Endothelial cell of umbilical vein (primary cell): ENCODE measurements around the gene CLCA1.

Experiments used
- CTCF ChIP-seq, 2 donors: IDR thresholded peaks; 1 replicate in 1 of 2; 2 replicates in 1 of 2; pipeline ENCODE4 v1.5.1; 2011; ENCODE audit warnings: low read length in 2 of 2, mild to moderate bottlenecking in 2 of 2, moderate library complexity in 2 of 2, control low read depth in 1 of 2, inconsistent platforms in 1 of 2, low read depth in 1 of 2; ENCODE audit not compliant: insufficient read depth in 1 of 2; ENCODE audit errors: extremely low read depth in 1 of 2
- EZH2 ChIP-seq: IDR thresholded peaks from 2 replicates; pipeline ENCODE4 v1.6.1; 2012; ENCODE audit warnings: borderline replicate concordance, low read depth, mild to moderate bottlenecking, moderate library complexity, low read length, inconsistent platforms; ENCODE audit not compliant: severe bottlenecking
- FOS ChIP-seq: IDR thresholded peaks from 2 replicates; pipeline ENCODE4 v1.6.1; 2011; ENCODE audit warnings: mild to moderate bottlenecking, low read length, moderate library complexity, borderline replicate concordance; ENCODE audit not compliant: insufficient read depth
- GATA2 ChIP-seq: IDR thresholded peaks from 2 replicates; pipeline ENCODE4 v1.7.0; 2011; ENCODE audit warnings: low read depth, mild to moderate bottlenecking, moderate library complexity, mixed read lengths, low read length; ENCODE audit not compliant: insufficient read length, insufficient read depth
- JUN ChIP-seq: IDR thresholded peaks from 2 replicates; pipeline ENCODE4 v1.6.1; 2011; ENCODE audit warnings: borderline replicate concordance, low read depth; ENCODE audit not compliant: insufficient read length, insufficient read depth
- MAX ChIP-seq: IDR thresholded peaks from 2 replicates; pipeline ENCODE4 v1.6.1; 2011; ENCODE audit not compliant: insufficient read depth, insufficient read length
- MYC ChIP-seq: IDR thresholded peaks from one replicate; pipeline ENCODE4 v1.6.1; 2011; ENCODE audit warnings: mild to moderate bottlenecking, low read depth, low read length
- POLR2A ChIP-seq: IDR thresholded peaks from 2 replicates; pipeline ENCODE4 v1.6.1; 2012; ENCODE audit warnings: low read depth, mild to moderate bottlenecking, control low read depth, low read length
- POLR2AphosphoS5 ChIP-seq: IDR thresholded peaks from 2 replicates; pipeline ENCODE4 v1.6.1; 2012; ENCODE audit warnings: low read depth, mild to moderate bottlenecking, control low read depth, low read length, moderate library complexity; ENCODE audit not compliant: insufficient read depth

GRCh38 chr1:86504895-86505563, 36.3 kb downstream of the CLCA1 start:
- TF ChIP-seq CTCF (IDR thresholded peaks at IDR 0.05; ENCODE audit: extremely low read depth in 1 of 2, insufficient read depth in 1 of 2, low read depth in 1 of 2, low read length in 2 of 2) (no peak), MAX (no peak), EZH2 (no peak), POLR2AphosphoS5 (no peak), POLR2A (no peak), JUN (no peak), GATA2 (no peak), MYC (no peak), FOS (no peak)
